K562 (cell line): ENCODE results near the gene CRB2. TPM values are rescaled to one million over a fixed set of nuclear protein-coding genes. Genes with fewer than 3 reads are reported as not detected.

Source experiments
- ARID3B ChIP-seq: fragments of 250-450 bp; sonication (Bioruptor Pico); IDR thresholded peaks from 2 replicates; pipeline ENCODE4 v1.4.0; 2020; ENCODE audit warnings: borderline replicate concordance
- CBX1 ChIP-seq: sonication (generic); IDR thresholded peaks from 2 replicates; pipeline ENCODE4 v1.6.1; 2016; ENCODE audit warnings: antibody characterized with exemption, low read depth, mild to moderate bottlenecking
- CCNT2 ChIP-seq: IDR thresholded peaks from 2 replicates; pipeline ENCODE4 v1.6.1; 2011; ENCODE audit warnings: borderline replicate concordance, low read depth, mild to moderate bottlenecking, moderate library complexity, mixed read lengths, low read length; ENCODE audit not compliant: insufficient read length; ENCODE audit errors: extremely low read depth
- CHD1 ChIP-seq: fragments of 200-600 bp; sonication (generic); IDR thresholded peaks from one replicate; pipeline ENCODE4 v1.6.1; 2012; ENCODE audit warnings: mild to moderate bottlenecking, moderate library complexity, low read length, inconsistent platforms
- CHD2 ChIP-seq: IDR thresholded peaks from 2 replicates; pipeline ENCODE4 v1.6.1; 2011; ENCODE audit warnings: low read depth, low read length
- E2F1 ChIP-seq: sonication (generic); formaldehyde crosslinking; IDR thresholded peaks from 2 replicates; pipeline ENCODE4 v1.8.1; 2023; ENCODE audit warnings: mild to moderate bottlenecking, missing genetic modification reagents, moderate library complexity
- EHMT2 ChIP-seq: fragments of 450-650 bp; IDR thresholded peaks from 2 replicates; pipeline ENCODE4 v1.6.1; 2018; ENCODE audit warnings: antibody characterized with exemption
- GABPB2 ChIP-seq: fragments of 250-450 bp; sonication (Bioruptor Pico); conservative IDR thresholded peaks from 2 replicates; pipeline ENCODE4 v1.5.1; 2021; ENCODE audit warnings: mild to moderate bottlenecking
- GATAD2A ChIP-seq: fragments of 450-650 bp; IDR thresholded peaks from 2 replicates; pipeline ENCODE4 v1.6.1; 2017
- HNRNPUL1 ChIP-seq: fragments of 200-400 bp; formaldehyde crosslinking; IDR thresholded peaks from 2 replicates; pipeline ENCODE4 v1.6.1; 2017; ENCODE audit warnings: low read length
- NCOA6 ChIP-seq: fragments of 450-650 bp; IDR thresholded peaks from 2 replicates; pipeline ENCODE4 v1.6.1; 2017; ENCODE audit warnings: mild to moderate bottlenecking
- OTX1 ChIP-seq: fragments of 450-650 bp; formaldehyde crosslinking; IDR thresholded peaks from 2 replicates; pipeline ENCODE4 v1.4.0; 2022; ENCODE audit warnings: mild to moderate bottlenecking
- PCBP1 ChIP-seq: fragments of 200-400 bp; formaldehyde crosslinking; IDR thresholded peaks from 2 replicates; pipeline ENCODE4 v1.6.1; 2018; ENCODE audit warnings: mild to moderate bottlenecking, low read depth, low read length; ENCODE audit not compliant: poor library complexity, severe bottlenecking
- PHB ChIP-seq: fragments of 250-450 bp; sonication (Bioruptor Pico); IDR thresholded peaks from 2 replicates; pipeline ENCODE4 v1.5.0; 2021
- SMARCB1 ChIP-seq: IDR thresholded peaks from 2 replicates; pipeline ENCODE4 v1.6.1; 2011; ENCODE audit warnings: improper control_type of control experiment, low read depth; ENCODE audit not compliant: insufficient read length
- YY1 ChIP-seq, 3 experiments: IDR thresholded peaks; 2 replicates each; pipeline ENCODE4 v1.6.1; 2011; ENCODE audit warnings: low read length in 2 of 3, mild to moderate bottlenecking in 2 of 3, moderate library complexity in 2 of 3, borderline replicate concordance in 1 of 3, control low read depth in 1 of 3, low read depth in 1 of 3; ENCODE audit not compliant: insufficient read depth in 3 of 3, insufficient replicate concordance in 2 of 3, control insufficient read depth in 1 of 3, insufficient read length in 1 of 3; ENCODE audit errors: extremely low read depth in 1 of 3
- ZBTB9 ChIP-seq: fragments of 450-650 bp; formaldehyde crosslinking; IDR thresholded peaks from 2 replicates; pipeline ENCODE4 v1.4.0; 2020; ENCODE audit warnings: mild to moderate bottlenecking, moderate library complexity
- ZC3H8 ChIP-seq: fragments of 450-650 bp; IDR thresholded peaks from 2 replicates; pipeline ENCODE4 v1.6.1; 2017
- ZHX1 ChIP-seq: fragments of 150-350 bp; conservative IDR thresholded peaks from 2 replicates; pipeline ENCODE4 v1.6.1; 2014; ENCODE audit warnings: low read length
- ZNF197 ChIP-seq: fragments of 200-800 bp; sonication (Bioruptor generic); IDR thresholded peaks from 2 replicates; pipeline ENCODE4 v1.6.1; 2016; ENCODE audit warnings: low read depth, missing genetic modification characterization, missing compliant biosample characterization
- ZSCAN29 ChIP-seq: fragments of 450-650 bp; IDR thresholded peaks from 2 replicates; pipeline ENCODE4 v1.6.1; 2017
- polyA plus RNA-seq, 8 experiments: library from polyadenylated mRNA; depleted of rRNA in 4 of 8; stranded (reverse) in 5 of 8; unstranded in 3 of 8; fragments of >200 nt; fragmentation: Nextera tagmentation in 2 of 8; fragmentation: Illumina TruSeq in 1 of 8; extraction: Ambion mirVana in 2 of 8; extraction: Trizol in 1 of 8; gene quantifications; 2 replicates each; pipeline versions ENCODE4 v1.2.1 to v1.2.3, GENCODE V29; 2011 to 2014; ENCODE audit warnings: inconsistent platforms in 1 of 8, missing spikeins in 1 of 8
- total RNA-seq, 7 experiments: library from RNA; depleted of rRNA in 6 of 7; stranded (reverse); fragments of >200 nt in 6 of 7; fragmentation: Illumina TruSeq in 2 of 7; extraction: Trizol in 2 of 7; gene quantifications; 2 replicates each; pipeline versions ENCODE4 v1.2.1 to v1.2.3, GENCODE V29; 2011 to 2021; ENCODE audit warnings: low replicate concordance in 1 of 7

The CRB2 gene
- total and polyA plus RNA-seq, 9 of the 15 experiments (the other 6 are each of a cell fraction or from before 2014, with no cell fraction given), result 0.13 to 1.2 (median 0.25) TPM; not detected in 2

- peak; percentile 53; the same call in 1 of the 2 replicates for TF ChIP-seq ARID3B (CRISPR knock-in tag)
- TF ChIP-seq CCNT2, result no peak
- TF ChIP-seq ZHX1, result no peak
- peak in 1 of 3 experiments; percentile 22 for TF ChIP-seq YY1 (IDR thresholded peaks at IDR 0.05; ENCODE audit: borderline replicate concordance in 1 of 3, control insufficient read depth in 1 of 3, extremely low read depth in 1 of 3, insufficient read depth in 3 of 3, insufficient read length in 1 of 3, insufficient replicate concordance in 2 of 3, low read depth in 1 of 3, low read length in 2 of 3)
- TF ChIP-seq ZC3H8, result no peak
- TF ChIP-seq EHMT2, result no peak
- no peak for TF ChIP-seq PHB (CRISPR knock-in tag)
- TF ChIP-seq PCBP1, result no peak
- TF ChIP-seq CHD2, result no peak
- TF ChIP-seq ZSCAN29, result no peak
- TF ChIP-seq GATAD2A, result 0 out of 2 replicates have a peak, but pooled peaks have one; percentile 26
- TF ChIP-seq ZNF197 (CRISPR knock-in tag), result no peak
- TF ChIP-seq SMARCB1, result no peak
- TF ChIP-seq OTX1 (CRISPR knock-in tag), result no peak
- TF ChIP-seq CHD1, result no peak
- TF ChIP-seq NCOA6, result no peak
- no peak for TF ChIP-seq HNRNPUL1
- no peak for TF ChIP-seq E2F1
- no peak for TF ChIP-seq ZBTB9
- no peak for TF ChIP-seq CBX1
- no peak for TF ChIP-seq GABPB2 (CRISPR knock-in tag)
These were observed 6.1 kb upstream of the CRB2 start (continued) for GRCh38 chr9:123349691-123350480.
